Body of pancreas (tissue), 4 donors: ENCODE data around the gene SMIM5.

Experiments used
- CTCF ChIP-seq, 7 experiments: fragments of 450-650 bp in 4 of 7; fragments of 200-600 bp in 3 of 7; sonication (generic) in 3 of 7; IDR thresholded peaks; one replicate each; pipeline ENCODE4 v1.5.1; 2016 to 2019; ENCODE audit warnings: antibody characterized with exemption in 7 of 7
- POLR2A ChIP-seq, 3 donors: fragments of 450-650 bp; IDR thresholded peaks; one replicate each; pipeline ENCODE4 v1.6.1; 2016; ENCODE audit warnings: antibody characterized with exemption in 3 of 3, mild to moderate bottlenecking in 2 of 3

GRCh38 chr17:75664099-75664549 is 30.9 kb downstream of the SMIM5 start:
- no peak for TF ChIP-seq POLR2A (IDR thresholded peaks at IDR 0.05)
- no peak for TF ChIP-seq CTCF (IDR thresholded peaks at IDR 0.05)
